H9 (cell line): Measurements from ENCODE around the gene PPP3CA. TPM values are rescaled to one million over a fixed set of nuclear protein-coding genes. Genes with fewer than 3 reads are reported as not detected.

Source experiments
- DNase-seq: peaks from one replicate; pipeline ENCODE4 v3.0.0-alpha.2; 2017
- H2AFZ ChIP-seq: one replicate; pipeline ENCODE4 v1.6.1; 2013; ENCODE audit warnings: mild to moderate bottlenecking, low read length, control low read depth, moderate library complexity
- H2AK5ac ChIP-seq: 2 replicates; pipeline ENCODE4 v1.6.1; 2013; ENCODE audit warnings: low read length, control low read depth, mixed read lengths; ENCODE audit not compliant: insufficient read length
- H2BK120ac ChIP-seq: one replicate; pipeline ENCODE4 v1.6.1; 2013; ENCODE audit warnings: low read depth, mild to moderate bottlenecking, low read length, control low read depth, inconsistent platforms; ENCODE audit not compliant: poor library complexity, severe bottlenecking
- H2BK12ac ChIP-seq: 2 replicates; pipeline ENCODE4 v1.6.1; 2013; ENCODE audit warnings: low read length, control low read depth, mixed read lengths, low read depth; ENCODE audit not compliant: insufficient read length
- H2BK15ac ChIP-seq: 2 replicates; pipeline ENCODE4 v1.6.1; 2013; ENCODE audit warnings: low read depth, low read length, control low read depth
- H2BK20ac ChIP-seq: one replicate; pipeline ENCODE4 v1.6.1; 2013; ENCODE audit warnings: low read depth, mild to moderate bottlenecking, low read length, control low read depth, inconsistent platforms; ENCODE audit not compliant: poor library complexity, severe bottlenecking
- H2BK5ac ChIP-seq: 2 replicates; pipeline ENCODE4 v1.6.1; 2013; ENCODE audit warnings: low read length, control low read depth, mixed read lengths; ENCODE audit not compliant: insufficient read length
- H3K14ac ChIP-seq: 2 replicates; pipeline ENCODE4 v1.6.1; 2013; ENCODE audit warnings: low read length, control low read depth; ENCODE audit not compliant: insufficient read depth
- H3K18ac ChIP-seq: 2 replicates; pipeline ENCODE4 v1.6.1; 2013; ENCODE audit warnings: low read depth, mild to moderate bottlenecking, mixed read lengths, low read length, control low read depth; ENCODE audit not compliant: insufficient read length
- H3K23ac ChIP-seq: 2 replicates; pipeline ENCODE4 v1.6.1; 2013; ENCODE audit warnings: low read length, control low read depth, mixed read lengths, low read depth; ENCODE audit not compliant: insufficient read length
- H3K23me2 ChIP-seq: 2 replicates; pipeline ENCODE4 v1.6.1; 2013; ENCODE audit warnings: low read depth, mild to moderate bottlenecking, mixed read lengths, low read length, control low read depth; ENCODE audit not compliant: insufficient read length, poor library complexity, severe bottlenecking
- H3K27ac ChIP-seq: 2 replicates; pipeline ENCODE4 v1.5.1; 2013; ENCODE audit warnings: low read length, control low read depth, mixed read lengths, low read depth; ENCODE audit not compliant: insufficient read length
- H3K27me3 ChIP-seq: 2 replicates; pipeline ENCODE4 v1.6.1; 2013; ENCODE audit warnings: low read length, control low read depth, inconsistent platforms; ENCODE audit not compliant: insufficient read depth
- H3K4ac ChIP-seq: 2 replicates; pipeline ENCODE4 v1.6.1; 2013; ENCODE audit warnings: low read depth, mild to moderate bottlenecking, control low read depth, inconsistent platforms, low read length, moderate library complexity
- H3K4me1 ChIP-seq: 2 replicates; pipeline ENCODE4 v1.6.1; 2013; ENCODE audit warnings: low read length, control low read depth, inconsistent platforms; ENCODE audit not compliant: insufficient read depth
- H3K4me2 ChIP-seq: 2 replicates; pipeline ENCODE4 v1.6.1; 2013; ENCODE audit warnings: low read length, control low read depth, mixed read lengths; ENCODE audit not compliant: insufficient read length, insufficient read depth
- H3K56ac ChIP-seq: 2 replicates; pipeline ENCODE4 v1.6.1; 2013; ENCODE audit warnings: low read depth, mild to moderate bottlenecking, mixed read lengths, low read length, control low read depth; ENCODE audit not compliant: insufficient read length
- H3K79me1 ChIP-seq: 2 replicates; pipeline ENCODE4 v1.6.1; 2013; ENCODE audit warnings: low read depth, mild to moderate bottlenecking, moderate library complexity, low read length, control low read depth, inconsistent platforms; ENCODE audit not compliant: insufficient read depth, poor library complexity, severe bottlenecking
- H3K79me2 ChIP-seq: 2 replicates; pipeline ENCODE4 v1.6.1; 2013; ENCODE audit warnings: low read length, control low read depth, inconsistent platforms; ENCODE audit not compliant: insufficient read depth
- H3K9ac ChIP-seq: 2 replicates; pipeline ENCODE4 v1.6.1; 2013; ENCODE audit warnings: low read length, control low read depth, mixed read lengths; ENCODE audit not compliant: insufficient read length; ENCODE audit errors: extremely low read depth
- H3K9me3 ChIP-seq: one replicate; pipeline ENCODE4 v1.6.1; 2013; ENCODE audit warnings: low read depth, low read length, inconsistent platforms; ENCODE audit not compliant: control insufficient read depth
- H3T11ph ChIP-seq: one replicate; pipeline ENCODE4 v1.6.1; 2013; ENCODE audit warnings: mild to moderate bottlenecking, low read length, control low read depth, inconsistent platforms
- H4K20me1 ChIP-seq: one replicate; pipeline ENCODE4 v1.6.1; 2013; ENCODE audit not compliant: control insufficient read depth, insufficient read length, insufficient read depth
- H4K5ac ChIP-seq: 2 replicates; pipeline ENCODE4 v1.6.1; 2013; ENCODE audit warnings: low read depth, mild to moderate bottlenecking, mixed read lengths, low read length, control low read depth; ENCODE audit not compliant: insufficient read length
- H4K8ac ChIP-seq: replicated peaks from 2 replicates; pipeline ENCODE4 v1.6.1; 2013; ENCODE audit warnings: low read length, control low read depth, mixed read lengths, low read depth; ENCODE audit not compliant: insufficient read length
- H4K91ac ChIP-seq: 2 replicates; pipeline ENCODE4 v1.6.1; 2013; ENCODE audit warnings: low read depth, mild to moderate bottlenecking, moderate library complexity, mixed read lengths, low read length, control low read depth; ENCODE audit not compliant: insufficient read length
- H3K27ac Mint-ChIP-seq, 3 experiments: 2 replicates in 2 of 3; 3 replicates in 1 of 3; pipeline ENCODE4 v1.8.0; 2020 to 2021; ENCODE audit warnings: mixed read lengths in 3 of 3, mild to moderate bottlenecking in 1 of 3, moderate library complexity in 1 of 3
- H3K27me3 Mint-ChIP-seq: 2 replicates; pipeline ENCODE4 v1.8.0; 2021; ENCODE audit warnings: low read depth, mild to moderate bottlenecking, moderate library complexity, mixed read lengths
- H3K36me3 Mint-ChIP-seq, 3 experiments: 2 replicates in 2 of 3; 3 replicates in 1 of 3; pipeline ENCODE4 v1.8.0; 2020 to 2021; ENCODE audit warnings: low read depth in 3 of 3, mixed read lengths in 3 of 3; ENCODE audit not compliant: insufficient read depth in 1 of 3
- H3K4me1 Mint-ChIP-seq, 2 experiments: 2 replicates each; pipeline ENCODE4 v1.8.0; 2020; ENCODE audit warnings: mixed read lengths in 2 of 2
- H3K4me3 Mint-ChIP-seq, 2 experiments: 2 replicates in 1 of 2; 3 replicates in 1 of 2; pipeline ENCODE4 v1.8.0; 2020 to 2021; ENCODE audit warnings: mild to moderate bottlenecking in 2 of 2, mixed read lengths in 2 of 2, moderate library complexity in 1 of 2
- H3K9me3 Mint-ChIP-seq, 2 experiments: 2 replicates in 1 of 2; 3 replicates in 1 of 2; pipeline ENCODE4 v1.8.0; 2020; ENCODE audit warnings: mild to moderate bottlenecking in 2 of 2, mixed read lengths in 2 of 2, moderate library complexity in 1 of 2
- CTCF ChIP-seq: fragments of 200-600 bp; sonication (generic); conservative IDR thresholded peaks from 3 replicates; pipeline ENCODE4 v1.8.0; 2021; ENCODE audit warnings: antibody characterized with exemption, mild to moderate bottlenecking
- WGBS: extraction: QIAGEN DNeasy Blood & Tissue Kit; methylation state at CpG from one replicate; pipeline ENCODE4 v1.1.7; 2013; ENCODE audit warnings: missing lambda C conversion rate, low lambda C conversion rate, mixed read lengths; ENCODE audit not compliant: insufficient read length; ENCODE audit errors: extremely low coverage; 5-methylcytosine and 5-hydroxymethylcytosine counted together
- total RNA-seq: library from RNA; stranded (reverse); gene quantifications from 2 replicates; pipeline ENCODE4 v1.2.1, GENCODE V29; 2021

Gene PPP3CA
- total RNA-seq, 1 experiment from 2014 or later: 16.8 TPM

GRCh38 chr4:101118617-101119016, 228.7 kb downstream of the PPP3CA start:
- H3K4me2 ChIP-seq: no peak overlapping the region
- H3K4ac ChIP-seq: no peak overlapping the region
- H2AFZ ChIP-seq: no peak overlapping the region
- Mint-ChIP-seq H3K4me1 (peaks cover 10 to 17% of the 10 kb centered on the region in 2 experiments), H3K9me3 (no peaks in the 10 kb centered on the region), H3K4me3 (no peak overlapping the region), H3K36me3 (no peaks in the 10 kb centered on the region), H3K27ac (no peak overlapping the region), H3K27me3 (peaks cover 4% of the 10 kb centered on the region)
- no peaks in the 10 kb centered on the region for H3K9me3 ChIP-seq
- H3K4me1 ChIP-seq: no peaks in the 10 kb centered on the region
- H3K23ac ChIP-seq: no peak overlapping the region
- no peak overlapping the region for H3K14ac ChIP-seq
- no peaks in the 10 kb centered on the region for H3K79me2 ChIP-seq
- no peak overlapping the region for H2BK12ac ChIP-seq
- H3K18ac ChIP-seq: no peak overlapping the region
- no peak overlapping the region for H3K27ac ChIP-seq
- no peak overlapping the region for H4K5ac ChIP-seq
- no peak overlapping the region for H3T11ph ChIP-seq
- no peak overlapping the region for H2BK15ac ChIP-seq
- no peak for DNase-seq
- no peak for TF ChIP-seq CTCF
- no peak overlapping the region for H2BK20ac ChIP-seq
- H2AK5ac ChIP-seq: no peak overlapping the region
- no peaks in the 10 kb centered on the region for H4K20me1 ChIP-seq
- WGBS: no CpG with 5 or more reads among the region's 1 CpG
- no peak overlapping the region for H2BK5ac ChIP-seq
- no peak overlapping the region for H4K8ac ChIP-seq
- H2BK120ac ChIP-seq: no peak overlapping the region
- H3K79me1 ChIP-seq: no peaks in the 10 kb centered on the region
- H3K23me2 ChIP-seq: no peaks in the 10 kb centered on the region
- no peak overlapping the region for H3K9ac ChIP-seq
- no peaks in the 10 kb centered on the region for H3K27me3 ChIP-seq
- H3K56ac ChIP-seq: no peak overlapping the region
- no peak overlapping the region for H4K91ac ChIP-seq
